Stomach smooth muscle (tissue), 2 donors: ENCODE results near the gene ARHGEF1.

Source experiments
- H3K27ac ChIP-seq: one replicate; pipeline ENCODE4 v1.7.0; 2013; ENCODE audit warnings: mild to moderate bottlenecking, low read length, inconsistent platforms
- H3K27me3 ChIP-seq, 2 donors: one replicate each; pipeline ENCODE4 v1.7.0; 2013; ENCODE audit warnings: low read length in 2 of 2; ENCODE audit not compliant: insufficient read depth in 2 of 2, control insufficient read depth in 1 of 2
- H3K36me3 ChIP-seq, 2 donors: one replicate each; pipeline ENCODE4 v1.7.0; 2013; ENCODE audit warnings: low read length in 2 of 2; ENCODE audit not compliant: control insufficient read depth in 2 of 2, insufficient read depth in 2 of 2
- H3K4me1 ChIP-seq: one replicate; pipeline ENCODE4 v1.7.0; 2013; ENCODE audit warnings: low read length; ENCODE audit not compliant: control insufficient read depth, insufficient read depth
- H3K4me3 ChIP-seq, 2 donors: one replicate each; pipeline ENCODE4 v1.7.0; 2013; ENCODE audit warnings: low read length in 2 of 2
- H3K9ac ChIP-seq, 2 donors: one replicate each; pipeline ENCODE4 v1.7.0; 2013; ENCODE audit warnings: low read length in 2 of 2, mild to moderate bottlenecking in 1 of 2
- H3K9me3 ChIP-seq, 2 donors: one replicate each; pipeline ENCODE4 v1.7.0; 2013; ENCODE audit warnings: low read length in 2 of 2; ENCODE audit not compliant: control insufficient read depth in 2 of 2
- donor health status: healthy.
- donor health status: Pancreatic carcinoma.

Gene ARHGEF1

GRCh38 chr19:41929536-41930071 is 46.6 kb downstream of the ARHGEF1 start:
- no peaks in the 10 kb centered on the region for H3K36me3 ChIP-seq
- H3K27me3 ChIP-seq: peaks cover 83 to 93% of the 10 kb centered on the region in 2 donors
- H3K9me3 ChIP-seq: peaks cover 0 to 5% of the 10 kb centered on the region in 2 donors
- H3K27ac ChIP-seq: no peak overlapping the region
- no peak overlapping the region for H3K9ac ChIP-seq
- no peak overlapping the region for H3K4me3 ChIP-seq
- H3K4me1 ChIP-seq: peaks cover 14% of the 10 kb centered on the region

- Histone ChIP-seq H3K4me3 (no peak overlapping the region), H3K27me3 (peaks cover 81 to 90% of the 10 kb centered on the region in 2 donors), H3K4me1 (peaks cover 14% of the 10 kb centered on the region), H3K9me3 (peaks cover 0 to 5% of the 10 kb centered on the region in 2 donors), H3K27ac (no peak overlapping the region), H3K9ac (no peak overlapping the region), H3K36me3 (no peaks in the 10 kb centered on the region)
Observed at GRCh38 chr19:41930322-41930722, 47.3 kb downstream of the ARHGEF1 start.

DNA sequence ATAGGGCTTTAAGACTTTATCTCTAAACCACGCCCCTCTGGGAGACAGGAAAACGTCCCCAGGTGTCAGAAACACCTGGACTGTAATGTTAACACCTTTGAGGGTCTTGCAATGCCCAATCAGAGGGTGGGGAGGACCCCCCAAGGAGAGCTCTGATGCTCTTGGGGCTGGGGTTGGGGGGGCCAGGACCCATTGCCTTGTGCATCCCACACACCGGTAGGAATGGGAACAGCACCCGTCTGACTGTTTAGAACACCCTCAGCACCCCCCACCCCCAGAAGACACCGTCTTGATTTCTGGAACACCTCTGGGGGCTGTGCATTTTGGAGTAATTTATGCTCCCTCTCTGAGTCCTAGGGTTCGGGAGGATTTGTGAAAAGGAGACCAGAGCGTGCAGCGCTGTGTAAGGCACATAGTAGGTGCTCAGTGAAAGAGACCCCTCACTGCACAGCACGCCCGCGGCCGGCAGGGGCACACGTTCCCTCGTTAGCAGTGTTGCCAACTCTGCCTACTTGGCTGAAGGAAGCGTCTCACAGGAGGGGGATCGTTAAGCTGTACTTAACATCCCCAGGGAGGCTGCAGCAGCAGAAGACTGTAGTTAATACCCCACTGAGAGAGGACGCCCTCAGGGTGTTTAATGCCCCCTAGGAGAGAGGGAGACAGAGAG is 48.1 kb downstream of the ARHGEF1 start:
- Histone ChIP-seq H3K4me3 (no peak overlapping the region), H3K4me1 (peaks cover 14% of the 10 kb centered on the region), H3K9me3 (peaks cover 0 to 2% of the 10 kb centered on the region in 2 donors), H3K36me3 (no peaks in the 10 kb centered on the region), H3K9ac (no peak overlapping the region), H3K27me3 (peaks cover 77 to 89% of the 10 kb centered on the region in 2 donors), H3K27ac (no peak overlapping the region)

GRCh38 chr19:41932259-41932719 is 49.3 kb downstream of the ARHGEF1 start:
- no peaks in the 10 kb centered on the region for H3K36me3 ChIP-seq
- H3K4me1 ChIP-seq: peaks cover 14% of the 10 kb centered on the region
- no peak overlapping the region for H3K27ac ChIP-seq
- H3K4me3 ChIP-seq: no peak overlapping the region
- peaks cover 74 to 80% of the 10 kb centered on the region in 2 donors for H3K27me3 ChIP-seq
- H3K9me3 ChIP-seq: no peaks in the 10 kb centered on the region
- no peak overlapping the region for H3K9ac ChIP-seq

GRCh38 chr19:41932720-41933332 is 49.8 kb downstream of the ARHGEF1 start:
- H3K9ac ChIP-seq: no peak overlapping the region
- H3K27ac ChIP-seq: no peak overlapping the region
- H3K9me3 ChIP-seq: no peaks in the 10 kb centered on the region
- no peaks in the 10 kb centered on the region for H3K36me3 ChIP-seq
- H3K27me3 ChIP-seq: peaks cover 70 to 74% of the 10 kb centered on the region in 2 donors
- peaks cover 14% of the 10 kb centered on the region for H3K4me1 ChIP-seq
- no peak overlapping the region for H3K4me3 ChIP-seq

DNA sequence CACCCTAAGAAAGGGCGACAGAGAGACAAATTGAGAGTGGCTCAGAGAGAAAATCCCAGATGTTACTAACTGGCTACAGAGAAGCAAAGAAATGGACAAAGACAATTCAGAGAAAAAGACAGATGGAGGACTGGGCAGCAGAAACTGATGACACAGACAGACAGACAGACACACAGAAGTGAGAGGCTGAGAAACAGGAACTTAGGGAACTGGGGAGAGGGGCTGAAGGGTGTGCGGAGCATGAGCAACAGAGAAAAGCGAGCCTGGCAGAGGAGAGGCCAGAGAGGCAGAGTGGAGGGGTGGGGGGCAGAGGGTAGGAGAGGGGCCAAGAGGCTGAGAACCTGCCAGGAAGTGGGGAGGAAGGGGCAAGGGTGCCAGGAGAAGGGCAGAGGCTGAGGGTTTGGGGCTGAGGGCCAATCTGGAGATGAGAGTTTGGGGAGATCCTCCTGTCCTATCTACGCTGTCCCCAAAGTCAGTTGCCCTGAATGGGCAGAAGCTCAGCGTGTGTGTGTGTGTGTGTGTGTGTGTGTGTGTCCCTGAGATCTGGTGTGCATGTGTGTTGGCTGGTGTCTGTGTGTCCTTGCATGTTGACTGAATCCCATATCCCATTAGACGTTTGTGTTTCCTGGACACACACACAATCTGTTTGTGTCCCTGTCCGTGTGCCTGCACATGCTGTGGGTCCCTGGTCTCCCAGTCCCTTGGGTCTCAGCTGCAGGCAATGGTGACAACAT is 50.9 kb downstream of the ARHGEF1 start:
- Histone ChIP-seq H3K9ac (no peak overlapping the region), H3K36me3 (no peaks in the 10 kb centered on the region), H3K27ac (no peak overlapping the region), H3K27me3 (peaks cover 66 to 68% of the 10 kb centered on the region in 2 donors), H3K9me3 (no peaks in the 10 kb centered on the region), H3K4me1 (peaks cover 6% of the 10 kb centered on the region), H3K4me3 (no peak overlapping the region)

DNA sequence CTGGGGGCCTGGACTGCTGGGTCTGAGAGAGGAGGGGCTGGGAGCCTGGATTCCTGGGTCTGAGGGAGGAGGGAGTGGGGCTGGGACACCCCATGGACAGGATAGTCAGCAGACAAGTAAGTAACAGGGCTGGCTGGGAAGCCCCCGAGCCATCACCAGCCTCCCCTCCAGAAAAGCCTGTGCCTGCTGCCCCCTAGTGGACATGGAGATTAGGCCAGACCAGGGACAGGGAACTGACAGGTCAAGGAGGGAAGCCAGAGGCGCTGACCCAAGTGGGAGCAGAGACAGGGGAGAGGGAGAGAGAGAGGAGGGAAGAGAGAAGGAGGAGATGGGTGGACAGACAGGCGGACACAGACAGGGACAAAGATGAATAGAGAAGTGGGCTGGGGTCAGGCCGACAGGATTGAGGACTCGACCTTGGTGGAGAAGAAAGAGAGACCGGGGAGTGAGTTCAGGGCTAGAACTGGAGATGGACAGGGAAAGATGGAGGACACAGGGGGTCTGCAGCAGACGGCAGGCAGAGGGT is 51.9 kb downstream of the ARHGEF1 start:
- Histone ChIP-seq H3K4me1 (peaks cover 2% of the 10 kb centered on the region), H3K36me3 (no peaks in the 10 kb centered on the region), H3K4me3 (no peak overlapping the region), H3K27me3 (peaks cover 59% of the 10 kb centered on the region in 2 donors), H3K27ac (no peak overlapping the region), H3K9me3 (no peaks in the 10 kb centered on the region), H3K9ac (no peak overlapping the region)

- no peaks in the 10 kb centered on the region for H3K36me3 ChIP-seq
- H3K4me3 ChIP-seq: no peak overlapping the region
- H3K4me1 ChIP-seq: peaks cover 7% of the 10 kb centered on the region
- peaks cover 52 to 57% of the 10 kb centered on the region in 2 donors for H3K27me3 ChIP-seq
- no peaks in the 10 kb centered on the region for H3K9me3 ChIP-seq
- no peak overlapping the region for H3K9ac ChIP-seq
- no peak overlapping the region for H3K27ac ChIP-seq
Observed at GRCh38 chr19:41935760-41936415, 52.9 kb downstream of the ARHGEF1 start.

- no peak overlapping the region for H3K27ac ChIP-seq
- H3K27me3 ChIP-seq: peaks cover 51 to 57% of the 10 kb centered on the region in 2 donors
- H3K9me3 ChIP-seq: no peaks in the 10 kb centered on the region
- H3K4me1 ChIP-seq: peaks cover 11% of the 10 kb centered on the region
- H3K9ac ChIP-seq: no peak overlapping the region
- no peaks in the 10 kb centered on the region for H3K36me3 ChIP-seq
- no peak overlapping the region for H3K4me3 ChIP-seq
Observed at GRCh38 chr19:41936416-41936850, 53.4 kb downstream of the ARHGEF1 start.

DNA sequence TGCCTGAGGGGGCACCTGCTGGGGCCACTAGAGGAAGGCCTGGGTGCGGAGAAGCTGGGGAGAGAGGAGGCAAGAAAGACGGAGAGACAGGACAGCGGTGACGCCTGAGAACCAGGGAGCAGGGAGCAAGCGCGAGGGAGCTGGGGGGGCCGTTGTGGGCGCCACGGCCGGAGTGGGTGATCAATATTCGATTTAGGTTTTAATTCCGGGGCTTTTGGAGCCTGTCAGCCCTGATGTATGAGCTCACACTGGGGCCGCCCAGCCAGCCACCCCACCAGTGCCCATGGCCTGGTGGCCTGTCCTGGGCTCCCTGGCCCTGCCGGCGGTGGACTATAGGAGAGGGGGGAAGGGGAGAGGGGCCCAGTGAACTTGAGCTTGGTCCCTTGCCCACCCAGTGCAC is 54.0 kb downstream of the ARHGEF1 start:
- no peak overlapping the region for H3K4me3 ChIP-seq
- H3K4me1 ChIP-seq: peaks cover 11% of the 10 kb centered on the region
- no peaks in the 10 kb centered on the region for H3K9me3 ChIP-seq
- peaks cover 51 to 57% of the 10 kb centered on the region in 2 donors for H3K27me3 ChIP-seq
- H3K9ac ChIP-seq: no peak overlapping the region
- H3K36me3 ChIP-seq: no peaks in the 10 kb centered on the region
- H3K27ac ChIP-seq: no peak overlapping the region
